ENCODE measurements around the gene GMPPB. TPM values are rescaled to one million over a fixed set of nuclear protein-coding genes. Genes with fewer than 3 reads are reported as not detected.

Gene GMPPB
- total RNA-seq, 1 donor from 2014 or later, result 16.4 TPM

DNA sequence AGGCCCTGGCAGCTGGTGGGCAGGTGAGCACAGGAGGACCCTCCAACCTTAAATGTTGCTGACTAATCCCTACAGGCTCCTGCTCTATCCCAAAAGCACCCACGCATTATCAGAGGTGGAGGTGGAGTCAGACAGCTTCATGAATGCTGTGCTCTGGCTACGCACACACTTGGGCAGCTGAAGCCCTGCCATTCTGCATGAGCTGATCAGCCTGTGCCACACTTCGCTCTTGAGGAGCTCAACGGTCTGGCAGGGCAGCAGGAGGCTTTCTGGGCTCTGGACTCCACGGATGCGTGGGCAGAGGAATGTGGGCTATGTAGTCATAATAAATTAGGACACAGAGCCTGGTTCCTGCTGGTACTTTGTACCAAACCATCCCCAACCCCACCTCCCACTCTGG lies 40.6 kb downstream of the GMPPB start:
- ATAC-seq (no peak), DNase-seq (no peak)
- intact Hi-C loops (cut with micrococcal nuclease), result no loop called here

DNA sequence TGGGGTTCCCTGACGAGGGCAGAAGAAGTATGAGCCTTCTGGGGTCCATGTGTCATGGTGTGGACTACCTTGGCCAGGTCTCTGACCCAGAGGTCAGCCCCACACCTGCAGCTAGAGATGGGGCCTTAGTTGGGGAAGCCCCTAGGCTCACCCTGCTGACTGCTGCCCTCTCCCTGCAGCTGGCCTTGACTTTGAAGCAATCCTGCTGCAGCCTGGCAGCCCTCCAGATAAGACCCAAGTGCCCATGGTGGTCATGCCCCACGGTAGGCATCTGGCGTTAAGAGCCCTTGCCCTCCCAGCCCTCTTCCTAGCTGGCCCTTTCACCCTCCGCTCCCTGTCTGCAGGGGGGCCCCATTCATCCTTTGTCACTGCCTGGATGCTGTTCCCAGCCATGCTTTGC lies 42.2 kb downstream of the GMPPB start:
- no peak for DNase-seq
- no peak for ATAC-seq
- intact Hi-C loops (cut with micrococcal nuclease), result no loop called here

DNA sequence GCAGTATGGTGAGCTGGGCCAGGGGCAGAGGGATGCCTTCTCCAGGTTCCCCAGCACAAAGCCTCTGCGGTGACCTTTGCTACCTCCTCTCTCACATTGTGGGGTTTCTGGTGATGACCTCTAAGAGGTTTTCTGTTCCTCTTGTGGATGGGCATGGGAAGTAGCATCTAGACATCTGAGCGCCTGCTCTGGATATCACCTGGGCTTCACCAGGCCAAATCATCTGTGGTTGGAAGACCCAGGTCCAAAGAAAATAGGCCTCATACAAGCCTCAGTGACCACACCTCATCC lies 42.6 kb downstream of the GMPPB start:
- intact Hi-C loops (cut with micrococcal nuclease), result no loop called here
- ATAC-seq, result no peak

DNA sequence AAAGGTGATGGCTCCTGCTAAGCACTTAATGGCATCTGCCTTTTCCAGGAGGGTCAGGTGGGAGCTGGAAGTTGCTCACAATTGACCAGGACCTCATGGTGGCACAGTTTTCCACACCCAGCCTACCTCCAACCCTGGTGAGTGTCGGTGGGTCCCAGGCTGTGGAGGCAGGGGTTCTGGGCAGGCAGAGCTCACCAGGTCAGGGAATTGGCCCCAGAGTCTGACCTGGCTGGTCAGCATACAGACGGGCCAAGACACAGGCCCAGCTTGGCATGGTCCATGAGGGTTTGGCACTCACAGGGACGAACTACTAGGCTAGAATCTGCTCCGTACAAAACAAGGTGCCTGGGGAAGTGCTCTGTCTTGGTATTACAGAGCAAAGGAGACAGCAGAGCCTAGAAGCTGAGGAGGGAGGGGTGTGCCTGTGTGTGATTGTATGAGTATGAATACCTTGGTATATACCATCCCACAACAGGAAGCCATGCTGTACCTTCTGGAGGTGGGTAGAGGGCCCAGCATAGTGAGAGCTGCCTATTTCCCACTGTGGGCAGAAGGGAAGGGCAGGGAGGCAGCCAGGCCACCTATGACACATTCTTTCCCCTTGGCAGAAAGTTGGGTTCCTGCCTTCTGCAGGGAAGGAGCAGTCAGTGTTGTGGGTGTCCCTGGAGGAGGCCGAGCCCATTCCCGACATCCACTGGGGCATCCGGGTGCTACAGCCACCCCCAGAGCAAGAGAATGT lies 43.1 kb downstream of the GMPPB start:
- no peak for DNase-seq
- ATAC-seq, result no peak
- intact Hi-C loops (cut with micrococcal nuclease), result no loop called here

More for the DNA sequence above, 42.6 kb downstream of the GMPPB start:
- no peak for DNase-seq

DNA sequence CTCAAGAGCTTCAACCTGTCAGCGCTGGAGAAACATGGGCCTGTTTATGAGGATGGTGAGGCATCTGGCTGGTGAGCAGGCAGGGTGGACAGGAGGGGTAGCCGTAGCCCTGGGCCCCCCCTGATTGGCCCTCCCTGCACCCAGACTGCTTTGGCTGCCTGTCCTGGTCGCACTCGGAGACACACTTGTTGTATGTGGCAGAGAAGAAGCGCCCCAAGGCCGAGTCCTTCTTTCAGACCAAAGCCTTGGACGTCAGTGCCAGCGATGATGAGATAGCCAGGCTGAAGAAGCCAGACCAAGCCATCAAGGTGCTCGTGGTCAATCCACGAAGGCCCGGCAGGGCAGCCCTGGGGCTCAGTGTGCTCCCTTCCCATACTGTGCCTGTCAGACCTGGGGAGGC lies 47.8 kb downstream of the GMPPB start:
- no peak for DNase-seq
- no peak for ATAC-seq
- intact Hi-C loops (cut with micrococcal nuclease), result no loop called here

DNA sequence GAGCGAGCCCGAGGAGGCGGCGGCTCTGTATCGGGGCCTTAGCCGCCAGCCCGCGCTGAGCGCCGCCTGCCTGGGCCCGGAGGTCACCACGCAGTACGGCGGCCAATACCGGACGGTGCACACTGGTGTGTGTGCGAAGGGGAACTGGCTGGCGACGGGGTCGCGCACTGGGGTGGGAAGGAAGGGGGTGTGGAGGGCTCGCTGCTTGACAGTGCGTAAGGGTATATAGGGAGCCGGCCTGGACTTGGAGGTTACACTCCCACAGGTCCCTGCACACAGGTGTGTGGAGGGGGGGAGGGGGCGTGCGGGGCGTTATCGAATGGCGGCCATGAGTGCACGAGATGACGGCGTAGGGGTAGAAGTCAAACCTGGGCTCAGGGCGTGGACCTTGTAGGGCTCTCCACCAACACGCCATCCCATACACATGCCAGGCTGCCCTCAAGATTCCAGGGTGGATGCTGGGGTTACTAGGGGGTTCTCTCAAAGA lies 49.2 kb downstream of the GMPPB start:
- intact Hi-C loops (cut with micrococcal nuclease), result loop anchor here (5.0 kb wide), 1 partner anchor 137 kb away; no protein-coding TSS in a partner anchor
- ATAC-seq (peak; percentile 42), DNase-seq (peak; percentile 43)

DNA sequence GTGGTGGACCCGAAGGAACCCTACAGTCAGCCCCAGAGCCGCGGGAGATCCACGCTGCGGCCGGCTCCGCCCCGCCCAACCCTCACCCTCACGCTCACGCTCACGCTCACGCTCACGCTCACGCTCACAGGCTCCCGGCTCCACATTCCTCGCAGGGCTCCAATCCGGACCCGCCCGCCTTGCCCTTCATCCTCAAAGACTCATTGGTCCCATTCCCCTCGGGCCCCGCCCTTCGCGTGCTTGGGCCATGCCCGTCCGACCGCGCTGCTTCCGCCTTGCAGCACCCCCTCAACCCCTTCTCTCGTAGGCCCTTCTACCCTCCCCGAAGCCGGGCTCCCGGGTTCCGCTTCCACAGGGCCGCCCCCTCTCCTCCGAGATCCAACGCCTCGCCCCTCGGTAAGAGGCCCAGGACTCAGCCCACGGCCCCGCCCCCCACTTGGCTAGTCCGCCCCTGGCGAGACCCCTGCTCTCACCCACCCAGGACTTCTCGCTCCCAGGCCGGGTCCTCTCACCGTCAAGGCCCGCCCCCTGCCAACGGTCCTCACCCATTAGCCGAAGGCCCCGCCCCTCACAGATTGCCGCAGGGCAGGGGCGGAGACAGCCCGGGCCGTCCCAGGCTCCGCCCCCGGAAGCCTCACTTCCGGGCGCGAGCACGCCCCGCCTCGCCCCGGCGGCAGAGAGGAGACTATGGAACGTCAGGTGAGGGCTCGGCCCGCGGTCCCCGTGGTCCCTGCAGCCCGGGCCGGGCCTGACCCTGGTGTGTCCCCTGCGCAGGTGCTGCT lies 49.8 kb downstream of the GMPPB start, which contains the start of gene APEH:
APEH (plus strand) TSS at position 637 of the 782 bp plus-strand sequence; CDS start at position 688, 51 bp downstream.
- DNase-seq, result peak; percentile 98
- intact Hi-C loops (cut with micrococcal nuclease), result loop anchor here (5.0 kb wide), 1 partner anchor 137 kb away; no protein-coding TSS in a partner anchor
- peak; percentile 94 for ATAC-seq

DNA sequence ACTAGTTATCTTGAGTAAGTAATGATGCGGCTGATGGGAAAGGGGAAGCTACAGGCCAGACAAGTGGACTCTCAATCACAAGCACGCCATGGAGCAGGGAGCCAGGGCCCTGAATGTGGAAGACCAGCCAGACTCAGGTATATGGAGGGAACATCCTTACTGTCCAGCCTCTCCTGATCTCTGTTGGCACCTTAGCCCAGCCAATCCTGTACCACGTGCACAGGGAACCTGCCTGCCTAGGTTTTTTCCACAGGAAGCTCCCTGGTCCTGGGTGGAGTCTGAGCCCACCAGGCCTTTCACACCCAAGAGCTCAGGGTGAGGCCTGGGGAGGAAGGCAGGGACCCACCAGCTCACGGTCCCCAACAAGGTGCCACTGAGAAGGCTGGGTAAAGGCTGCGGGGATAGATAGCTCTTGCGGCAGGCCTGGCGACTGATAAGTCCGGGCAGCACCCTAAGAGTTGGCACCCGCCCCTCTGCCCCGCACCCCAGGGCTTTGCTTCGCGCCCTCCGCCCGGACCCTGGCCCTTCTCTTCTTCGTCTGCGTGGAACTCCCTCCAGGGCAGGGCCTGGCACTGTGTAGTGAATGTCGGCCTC lies 50.5 kb downstream of the GMPPB start:
- no peak for DNase-seq
- ATAC-seq, result no peak
- intact Hi-C loops (cut with micrococcal nuclease), result loop anchor here (5.0 kb wide), 1 partner anchor 136 kb away; no protein-coding TSS in a partner anchor

DNA sequence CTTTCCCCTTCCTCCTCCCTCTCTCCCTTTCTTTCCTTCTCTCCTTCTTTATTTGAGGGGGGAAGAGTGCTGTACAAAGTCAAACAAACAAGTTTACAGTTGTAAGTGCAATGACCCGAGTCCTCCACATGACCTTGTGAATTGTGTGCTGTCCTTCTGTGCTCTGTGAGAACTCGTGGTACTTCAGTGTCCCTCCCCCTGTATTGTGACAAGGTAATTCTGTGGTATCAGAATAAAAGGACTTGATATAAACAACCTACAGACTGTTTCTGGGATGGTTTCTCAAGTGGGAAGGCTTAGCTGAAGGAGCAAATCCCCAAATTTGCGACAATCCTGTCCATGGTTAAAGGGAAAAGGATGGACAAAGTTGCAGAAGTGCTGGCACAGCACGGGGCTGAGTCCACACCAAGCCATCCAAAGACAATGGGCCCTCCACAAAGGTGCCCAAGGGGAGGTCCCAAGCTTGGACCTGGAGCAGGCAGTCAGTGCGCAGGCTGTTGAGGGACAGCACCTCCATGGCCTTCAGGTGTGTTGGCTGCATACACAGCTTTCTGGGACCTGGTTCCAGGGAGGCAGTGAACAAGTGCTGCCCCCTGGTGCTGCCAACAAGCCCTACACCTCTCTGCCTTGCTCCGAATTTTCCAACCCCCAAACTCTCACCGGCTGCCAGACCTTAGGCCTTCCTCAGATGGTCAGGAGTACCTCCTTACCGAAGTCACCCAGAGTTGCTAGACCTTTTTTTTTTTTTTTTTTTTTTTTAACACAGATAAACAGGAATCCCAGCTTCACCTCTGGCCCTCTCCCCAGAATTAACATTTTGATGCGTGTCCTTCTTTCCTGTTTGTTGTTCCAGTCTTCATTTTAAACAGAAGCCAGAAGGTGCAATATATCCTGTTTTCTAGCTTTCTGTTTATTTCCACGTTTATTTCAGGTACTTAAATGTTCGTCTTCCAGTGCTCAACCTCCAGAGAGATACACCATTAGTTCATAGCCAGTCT lies 52.2 kb downstream of the GMPPB start:
- ATAC-seq, result peak; percentile 8
- intact Hi-C loops (cut with micrococcal nuclease), result loop anchor here (5.0 kb wide), 1 partner anchor 134 kb away; no protein-coding TSS in a partner anchor

DNA sequence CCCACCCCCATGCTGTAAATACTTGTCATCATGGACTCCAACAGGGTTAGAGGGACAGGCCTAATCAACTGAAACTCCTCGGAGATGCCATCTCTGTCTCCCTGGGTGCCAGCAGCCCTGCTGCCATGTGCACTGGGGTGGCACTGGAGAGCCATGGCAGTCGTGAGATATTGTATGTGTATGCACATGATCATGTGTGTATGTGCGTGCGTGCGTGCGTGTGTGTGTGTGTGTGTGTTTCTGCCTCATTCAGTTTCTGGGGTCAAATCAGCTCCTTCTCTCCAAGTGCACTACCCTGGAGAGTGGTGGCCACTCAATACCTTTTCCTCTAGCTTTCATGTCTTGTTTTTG lies 52.8 kb downstream of the GMPPB start:
- DNase-seq (no peak), ATAC-seq (no peak)
- intact Hi-C loops (cut with micrococcal nuclease), result loop anchor here (5.0 kb wide), 1 partner anchor 134 kb away; no protein-coding TSS in a partner anchor

More for the DNA sequence above, 52.2 kb downstream of the GMPPB start:
- DNase-seq, result peak; percentile 72

Other genes starting within 250 kb of the GMPPB start
- 0.30 TPM for gene BSN, start 169.5 kb downstream of the GMPPB start, total RNA-seq
- gene APEH, start 49.6 kb downstream of the GMPPB start, total RNA-seq, result 113 TPM
- 6.6 TPM for gene MST1, start 34.5 kb downstream of the GMPPB start, total RNA-seq
- gene RNF123, start 34.4 kb downstream of the GMPPB start, total RNA-seq, result 45.3 TPM
- not detected for gene AMIGO3, start 4.3 kb downstream of the GMPPB start, total RNA-seq
- 18.5 TPM for gene IP6K1, start 62.6 kb upstream of the GMPPB start, total RNA-seq
- gene CDHR4, start 75.9 kb upstream of the GMPPB start, total RNA-seq, result not detected
- 1.7 TPM for gene INKA1, start 79.3 kb upstream of the GMPPB start, total RNA-seq
- 26.7 TPM for gene UBA7, start 90.0 kb upstream of the GMPPB start, total RNA-seq
- gene TRAIP, start 132.6 kb upstream of the GMPPB start, total RNA-seq, result 1.2 TPM
- not detected for gene CAMKV, start 146.0 kb upstream of the GMPPB start, total RNA-seq
- gene MST1R, start 179.9 kb upstream of the GMPPB start, total RNA-seq, result 2.3 TPM
- 8.1 TPM for gene MON1A, start 205.9 kb upstream of the GMPPB start, total RNA-seq
- gene RBM6, start 216.2 kb upstream of the GMPPB start, total RNA-seq, result 48.4 TPM